ENCODE data around the gene TACC2. TPM values are rescaled to one million over a fixed set of nuclear protein-coding genes. Genes with fewer than 3 reads are reported as not detected.
"Not testable (repeated sequence)": the region's sequence is repeated elsewhere in the genome, so short reads cannot be mapped to it uniquely, and the experiment has no call there.

TACC2 gene
- total and polyA plus RNA-seq, 2 experiments from 2014 or later: 4.3 to 16.7 TPM

- H3K9ac ChIP-seq: no peak overlapping the region
- peak overlapping the region; percentile 10 for H3K4me2 ChIP-seq (ENCODE audit: unreplicated experiment)
Measured at GRCh38 chr10:121956111-121957061, 32.6 kb upstream of the TACC2 start.

GRCh38 chr10:121959671-121960070, 29.3 kb upstream of the TACC2 start:
- Histone ChIP-seq H3K9ac (no peak overlapping the region), H3F3A (ENCODE audit: insufficient read depth) (no peaks in the 10 kb centered on the region)

More at GRCh38 chr10:121956111-121957061, 32.6 kb upstream of the TACC2 start:
- no peaks in the 10 kb centered on the region for H3K79me2 ChIP-seq (ENCODE audit: insufficient read depth)
- H3K36me3 ChIP-seq (ENCODE audit: low read depth): no peaks in the 10 kb centered on the region
- no peaks in the 10 kb centered on the region for H3K9me2 ChIP-seq (ENCODE audit: insufficient read depth)
- no peaks in the 10 kb centered on the region for H3K9me3 ChIP-seq (ENCODE audit: low read depth)
- no peak overlapping the region for H3K27ac ChIP-seq
- H2AFZ ChIP-seq: no peak overlapping the region
- no peaks in the 10 kb centered on the region for H3F3A ChIP-seq (ENCODE audit: insufficient read depth)
- peak; percentile 68 for DNase-seq
- 62% methylated on average over 7 of the region's 7 CpGs for WGBS, 2 experiments (ENCODE audit: low coverage in 1 of 2, low lambda C conversion rate in 2 of 2, missing lambda C conversion rate in 2 of 2)
- H3K4me1 ChIP-seq (ENCODE audit: insufficient read depth): peaks cover 10% of the 10 kb centered on the region
- H3K4me3 ChIP-seq: no peak overlapping the region
- no peaks in the 10 kb centered on the region for H3K27me3 ChIP-seq (replicated peaks; ENCODE audit: insufficient read depth)
- in situ Hi-C loops (cut with MboI): no loop called here
- H4K20me1 ChIP-seq (ENCODE audit: insufficient read depth): no peaks in the 10 kb centered on the region
- TF ChIP-seq EZH2phosphoT487 (IDR thresholded peaks at IDR 0.05; ENCODE audit: insufficient read depth, low read depth) (no peak), EZH2 (IDR thresholded peaks at IDR 0.05; ENCODE audit: insufficient read depth, poor library complexity, severe bottlenecking) (no peak)

GRCh38 chr10:121961456-121961855, 27.5 kb upstream of the TACC2 start:
- H3K27ac ChIP-seq: no peak overlapping the region
- peaks cover 7% of the 10 kb centered on the region for H3K4me1 ChIP-seq (ENCODE audit: insufficient read depth)
- no peaks in the 10 kb centered on the region for H3K27me3 ChIP-seq (replicated peaks; ENCODE audit: insufficient read depth)
- H3K36me3 ChIP-seq (ENCODE audit: low read depth): peaks cover 6% of the 10 kb centered on the region; the same call in 1 of the 2 replicates
- H2AFZ ChIP-seq: no peak overlapping the region
- TF ChIP-seq EZH2phosphoT487 (IDR thresholded peaks at IDR 0.05; ENCODE audit: insufficient read depth, low read depth) (no peak), EZH2 (IDR thresholded peaks at IDR 0.05; ENCODE audit: insufficient read depth, poor library complexity, severe bottlenecking) (no peak)
- in situ Hi-C loops (cut with MboI): no loop called here
- no peaks in the 10 kb centered on the region for H3K9me2 ChIP-seq (ENCODE audit: insufficient read depth)
- no peaks in the 10 kb centered on the region for H3K79me2 ChIP-seq (ENCODE audit: insufficient read depth)
- no peaks in the 10 kb centered on the region for H4K20me1 ChIP-seq (ENCODE audit: insufficient read depth)
- H3K4me2 ChIP-seq (ENCODE audit: unreplicated experiment): no peak overlapping the region
- no peak for DNase-seq
- H3K9ac ChIP-seq: no peak overlapping the region
- WGBS, 2 experiments (ENCODE audit: low coverage in 1 of 2, low lambda C conversion rate in 2 of 2, missing lambda C conversion rate in 2 of 2): 97 to 98% methylated on average over 2 of the region's 2 CpGs
- no peaks in the 10 kb centered on the region for H3F3A ChIP-seq (ENCODE audit: insufficient read depth)
- H3K4me3 ChIP-seq: no peak overlapping the region
- H3K9me3 ChIP-seq (ENCODE audit: low read depth): no peaks in the 10 kb centered on the region

More at GRCh38 chr10:121959671-121960070, 29.3 kb upstream of the TACC2 start:
- H3K9me2 ChIP-seq (ENCODE audit: insufficient read depth): no peaks in the 10 kb centered on the region
- no peaks in the 10 kb centered on the region for H3K27me3 ChIP-seq (replicated peaks; ENCODE audit: insufficient read depth)
- H3K79me2 ChIP-seq (ENCODE audit: insufficient read depth): no peaks in the 10 kb centered on the region
- no peak overlapping the region for H3K4me3 ChIP-seq
- TF ChIP-seq EZH2 (IDR thresholded peaks at IDR 0.05; ENCODE audit: insufficient read depth, poor library complexity, severe bottlenecking): no peak
- TF ChIP-seq EZH2phosphoT487 (IDR thresholded peaks at IDR 0.05; ENCODE audit: insufficient read depth, low read depth): no peak
- H3K36me3 ChIP-seq (ENCODE audit: low read depth): no peaks in the 10 kb centered on the region
- H3K4me1 ChIP-seq (ENCODE audit: insufficient read depth): peaks cover 10% of the 10 kb centered on the region
- H3K27ac ChIP-seq: no peak overlapping the region
- WGBS, 2 experiments (ENCODE audit: low coverage in 1 of 2, low lambda C conversion rate in 2 of 2, missing lambda C conversion rate in 2 of 2): 80 to 86% methylated on average over 3 of the region's 3 CpGs
- no peak overlapping the region for H2AFZ ChIP-seq
- DNase-seq: no peak
- no peak overlapping the region for H3K4me2 ChIP-seq (ENCODE audit: unreplicated experiment)
- H3K9me3 ChIP-seq (ENCODE audit: low read depth): no peaks in the 10 kb centered on the region
- H4K20me1 ChIP-seq (ENCODE audit: insufficient read depth): no peaks in the 10 kb centered on the region
- in situ Hi-C loops (cut with MboI): no loop called here

- no peaks in the 10 kb centered on the region for H3K9me2 ChIP-seq (ENCODE audit: insufficient read depth)
- DNase-seq: no peak
- H3K9ac ChIP-seq: no peak overlapping the region
- H3K4me1 ChIP-seq (ENCODE audit: insufficient read depth): no peaks in the 10 kb centered on the region
- no peak overlapping the region for H2AFZ ChIP-seq
- no peak overlapping the region for H3K4me3 ChIP-seq
- H3K27ac ChIP-seq: no peak overlapping the region
- H3K79me2 ChIP-seq (ENCODE audit: insufficient read depth): no peaks in the 10 kb centered on the region
- peaks cover 15% of the 10 kb centered on the region; the same call in 1 of the 2 replicates for H3K36me3 ChIP-seq (ENCODE audit: low read depth)
- in situ Hi-C loops (cut with MboI): no loop called here
- no peaks in the 10 kb centered on the region for H4K20me1 ChIP-seq (ENCODE audit: insufficient read depth)
- TF ChIP-seq EZH2phosphoT487 (IDR thresholded peaks at IDR 0.05; ENCODE audit: insufficient read depth, low read depth): no peak
- TF ChIP-seq EZH2 (IDR thresholded peaks at IDR 0.05; ENCODE audit: insufficient read depth, poor library complexity, severe bottlenecking): no peak
- H3F3A ChIP-seq (ENCODE audit: insufficient read depth): no peaks in the 10 kb centered on the region
- no peaks in the 10 kb centered on the region for H3K9me3 ChIP-seq (ENCODE audit: low read depth)
- WGBS, 2 experiments (ENCODE audit: low coverage in 1 of 2, low lambda C conversion rate in 2 of 2, missing lambda C conversion rate in 2 of 2): 92 to 96% methylated on average over 3 of the region's 3 CpGs
- H3K4me2 ChIP-seq (ENCODE audit: unreplicated experiment): no peak overlapping the region
- no peaks in the 10 kb centered on the region for H3K27me3 ChIP-seq (replicated peaks; ENCODE audit: insufficient read depth)
Measured at GRCh38 chr10:121965996-121966395, 23.0 kb upstream of the TACC2 start.

GRCh38 chr10:121969086-121969485, 19.9 kb upstream of the TACC2 start:
- DNase-seq; H3K4me1 ChIP-seq (ENCODE audit: insufficient read depth); H3F3A ChIP-seq (ENCODE audit: insufficient read depth); H3K4me2 ChIP-seq (ENCODE audit: unreplicated experiment); H3K9ac ChIP-seq; H3K4me3 ChIP-seq; in situ Hi-C loops (cut with MboI); H3K9me3 ChIP-seq (ENCODE audit: low read depth); H3K27me3 ChIP-seq (replicated peaks; ENCODE audit: insufficient read depth); H3K9me2 ChIP-seq (ENCODE audit: insufficient read depth); H3K27ac ChIP-seq; H4K20me1 ChIP-seq (ENCODE audit: insufficient read depth); H2AFZ ChIP-seq: not testable (repeated sequence)
- H3K79me2 ChIP-seq (ENCODE audit: insufficient read depth): peaks cover 16% of the 10 kb centered on the region; the same call in 1 of the 2 replicates
- H3K36me3 ChIP-seq (ENCODE audit: low read depth): peaks cover 15% of the 10 kb centered on the region; the same call in 1 of the 2 replicates
- 93 to 96% methylated on average over 8 of the region's 8 CpGs for WGBS, 2 experiments (ENCODE audit: low coverage in 1 of 2, low lambda C conversion rate in 2 of 2, missing lambda C conversion rate in 2 of 2)
